ENCODE results near the gene LHFPL6. TPM values are rescaled to one million over a fixed set of nuclear protein-coding genes. Genes with fewer than 3 reads are reported as not detected.

The LHFPL6 gene
- total RNA-seq, 1 donor from 2014 or later, result 54.8 TPM

GRCh38 chr13:39501702-39502324 lies 101.2 kb downstream of the LHFPL6 start:
- no peak overlapping the region for H3K4me3 ChIP-seq
- H3K27me3 ChIP-seq, result no peaks in the 10 kb centered on the region
- H3K27ac ChIP-seq, result no peak overlapping the region
- peaks cover 16% of the 10 kb centered on the region for H3K4me1 ChIP-seq
- intact Hi-C loops (cut with DNase I), result no loop called here
- H3K9me3 ChIP-seq, result no peaks in the 10 kb centered on the region
- no peak for DNase-seq (ENCODE audit: extremely low spot score in 2 of 2)
- H3K36me3 ChIP-seq, result no peaks in the 10 kb centered on the region
- TF ChIP-seq POLR2A (IDR thresholded peaks at IDR 0.05) (no peak), POLR2AphosphoS5 (IDR thresholded peaks at IDR 0.05; ENCODE audit: insufficient read depth in 1 of 2, low read depth in 1 of 2) (no peak)
- TF ChIP-seq, protein P1, sequence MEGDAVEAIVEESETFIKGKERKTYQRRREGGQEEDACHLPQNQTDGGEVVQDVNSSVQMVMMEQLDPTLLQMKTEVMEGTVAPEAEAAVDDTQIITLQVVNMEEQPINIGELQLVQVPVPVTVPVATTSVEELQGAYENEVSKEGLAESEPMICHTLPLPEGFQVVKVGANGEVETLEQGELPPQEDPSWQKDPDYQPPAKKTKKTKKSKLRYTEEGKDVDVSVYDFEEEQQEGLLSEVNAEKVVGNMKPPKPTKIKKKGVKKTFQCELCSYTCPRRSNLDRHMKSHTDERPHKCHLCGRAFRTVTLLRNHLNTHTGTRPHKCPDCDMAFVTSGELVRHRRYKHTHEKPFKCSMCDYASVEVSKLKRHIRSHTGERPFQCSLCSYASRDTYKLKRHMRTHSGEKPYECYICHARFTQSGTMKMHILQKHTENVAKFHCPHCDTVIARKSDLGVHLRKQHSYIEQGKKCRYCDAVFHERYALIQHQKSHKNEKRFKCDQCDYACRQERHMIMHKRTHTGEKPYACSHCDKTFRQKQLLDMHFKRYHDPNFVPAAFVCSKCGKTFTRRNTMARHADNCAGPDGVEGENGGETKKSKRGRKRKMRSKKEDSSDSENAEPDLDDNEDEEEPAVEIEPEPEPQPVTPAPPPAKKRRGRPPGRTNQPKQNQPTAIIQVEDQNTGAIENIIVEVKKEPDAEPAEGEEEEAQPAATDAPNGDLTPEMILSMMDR (IDR thresholded peaks at IDR 0.05), result no peak

GRCh38 chr13:39499604-39500003 lies 103.4 kb downstream of the LHFPL6 start:
- Histone ChIP-seq H3K4me1 (peaks cover 23% of the 10 kb centered on the region), H3K4me3 (no peak overlapping the region), H3K27ac (no peak overlapping the region), H3K9me3 (no peaks in the 10 kb centered on the region), H3K27me3 (no peaks in the 10 kb centered on the region), H3K36me3 (no peaks in the 10 kb centered on the region)
- TF ChIP-seq, protein P1 (IDR thresholded peaks at IDR 0.05), result no peak
- TF ChIP-seq POLR2A (IDR thresholded peaks at IDR 0.05) (no peak), POLR2AphosphoS5 (IDR thresholded peaks at IDR 0.05; ENCODE audit: insufficient read depth in 1 of 2, low read depth in 1 of 2) (no peak)
- intact Hi-C loops (cut with DNase I), result no loop called here
- DNase-seq (ENCODE audit: extremely low spot score in 2 of 2), result no peak

DNA sequence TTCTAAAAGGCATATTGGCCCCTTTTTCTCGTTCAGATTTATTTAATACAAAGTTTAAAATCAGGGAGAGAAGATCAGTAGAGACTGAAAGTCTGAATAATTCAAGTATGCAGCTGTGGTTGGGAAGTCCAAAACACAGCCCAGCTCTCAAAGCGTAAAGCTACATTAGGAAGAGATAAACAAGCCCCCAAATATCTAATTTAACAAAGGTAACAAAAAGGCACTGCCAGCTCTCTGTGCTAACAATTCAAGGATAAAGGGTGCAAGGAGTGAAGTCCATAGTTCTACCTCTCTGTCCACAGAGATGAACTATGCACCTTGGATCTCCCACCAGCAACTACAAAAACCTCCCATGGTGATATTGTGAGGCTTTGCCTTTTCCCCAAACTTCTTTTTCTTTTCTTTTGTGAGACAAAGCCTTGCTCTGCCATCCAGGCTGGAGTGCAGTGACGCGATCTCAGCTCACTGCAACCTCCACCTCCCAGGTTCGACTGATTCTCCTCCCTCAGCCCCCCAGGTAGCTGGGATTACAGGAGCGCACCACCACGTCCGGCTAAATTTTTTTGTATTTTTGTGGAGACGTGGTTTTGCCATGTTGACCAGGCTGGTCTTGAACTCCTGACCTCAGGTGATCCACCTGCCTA lies 104.4 kb downstream of the LHFPL6 start:
- Histone ChIP-seq H3K27me3 (no peaks in the 10 kb centered on the region), H3K27ac (no peak overlapping the region), H3K36me3 (no peaks in the 10 kb centered on the region), H3K9me3 (no peaks in the 10 kb centered on the region), H3K4me1 (peaks cover 28% of the 10 kb centered on the region), H3K4me3 (no peak overlapping the region)
- TF ChIP-seq, protein P1 (IDR thresholded peaks at IDR 0.05), result no peak
- TF ChIP-seq POLR2A (IDR thresholded peaks at IDR 0.05), result no peak
- no peak for TF ChIP-seq POLR2AphosphoS5 (IDR thresholded peaks at IDR 0.05; ENCODE audit: insufficient read depth in 1 of 2, low read depth in 1 of 2)
- intact Hi-C loops (cut with DNase I), result no loop called here
- no peak for DNase-seq (ENCODE audit: extremely low spot score in 2 of 2)

GRCh38 chr13:39496506-39496905 lies 106.5 kb downstream of the LHFPL6 start:
- Histone ChIP-seq H3K9me3 (no peaks in the 10 kb centered on the region), H3K27me3 (no peaks in the 10 kb centered on the region), H3K27ac (no peak overlapping the region), H3K36me3 (no peaks in the 10 kb centered on the region), H3K4me3 (no peak overlapping the region), H3K4me1 (peaks cover 28% of the 10 kb centered on the region)
- no peak for TF ChIP-seq POLR2A (IDR thresholded peaks at IDR 0.05)
- no peak for TF ChIP-seq POLR2AphosphoS5 (IDR thresholded peaks at IDR 0.05; ENCODE audit: insufficient read depth in 1 of 2, low read depth in 1 of 2)
- TF ChIP-seq, protein P1 (IDR thresholded peaks at IDR 0.05), result no peak
- intact Hi-C loops (cut with DNase I), result no loop called here
- no peak for DNase-seq (ENCODE audit: extremely low spot score in 2 of 2)

DNA sequence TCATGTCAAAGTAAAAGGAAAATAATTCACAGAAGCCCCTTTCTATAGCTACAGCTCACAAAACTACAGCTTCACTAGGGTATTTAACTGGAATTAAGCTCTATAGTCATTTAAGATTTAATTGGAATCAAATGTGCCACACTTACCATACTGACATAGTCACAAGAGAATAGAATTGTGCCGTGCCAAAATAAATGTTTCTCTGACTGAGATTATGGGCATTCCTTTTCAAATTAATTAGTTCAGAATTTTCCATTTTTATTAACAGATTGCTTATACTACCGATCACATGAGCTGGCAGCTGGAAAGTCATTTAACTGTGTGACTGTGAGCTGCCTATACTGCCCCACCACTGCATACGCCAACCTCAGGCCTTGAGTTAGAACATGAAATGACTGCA lies 108.4 kb downstream of the LHFPL6 start:
- H3K27ac ChIP-seq, result no peak overlapping the region
- no peak for DNase-seq (ENCODE audit: extremely low spot score in 2 of 2)
- intact Hi-C loops (cut with DNase I), result no loop called here

More for the DNA sequence above, 108.4 kb downstream of the LHFPL6 start:
- TF ChIP-seq POLR2AphosphoS5 (IDR thresholded peaks at IDR 0.05; ENCODE audit: insufficient read depth in 1 of 2, low read depth in 1 of 2) (no peak), POLR2A (IDR thresholded peaks at IDR 0.05) (no peak)
- TF ChIP-seq, protein P1 (IDR thresholded peaks at IDR 0.05), result no peak
- Histone ChIP-seq H3K36me3 (no peaks in the 10 kb centered on the region), H3K27me3 (no peaks in the 10 kb centered on the region), H3K9me3 (no peaks in the 10 kb centered on the region), H3K4me3 (no peak overlapping the region), H3K4me1 (peaks cover 24% of the 10 kb centered on the region)

Measured in vagina (tissue), 2 donors.